Stimulated activated CD4-positive, alpha-beta T cell treated with anti-CD3 and anti-CD28 coated beads, Interleukin-1b, Interleukin-23, amount 100 ng/mL, for 48 hours (primary cell): Measurements from ENCODE around the gene AGPAT3.

Experiments
- DNase-seq: peaks from one replicate; pipeline ENCODE4 v3.0.0-alpha.2; 2020

Gene AGPAT3

GRCh38 chr21:43925609-43926008 lies 60.6 kb downstream of the AGPAT3 start:
- no peak for DNase-seq

- no peak for DNase-seq
Observed at GRCh38 chr21:43926196-43926595, 61.2 kb downstream of the AGPAT3 start.

DNA sequence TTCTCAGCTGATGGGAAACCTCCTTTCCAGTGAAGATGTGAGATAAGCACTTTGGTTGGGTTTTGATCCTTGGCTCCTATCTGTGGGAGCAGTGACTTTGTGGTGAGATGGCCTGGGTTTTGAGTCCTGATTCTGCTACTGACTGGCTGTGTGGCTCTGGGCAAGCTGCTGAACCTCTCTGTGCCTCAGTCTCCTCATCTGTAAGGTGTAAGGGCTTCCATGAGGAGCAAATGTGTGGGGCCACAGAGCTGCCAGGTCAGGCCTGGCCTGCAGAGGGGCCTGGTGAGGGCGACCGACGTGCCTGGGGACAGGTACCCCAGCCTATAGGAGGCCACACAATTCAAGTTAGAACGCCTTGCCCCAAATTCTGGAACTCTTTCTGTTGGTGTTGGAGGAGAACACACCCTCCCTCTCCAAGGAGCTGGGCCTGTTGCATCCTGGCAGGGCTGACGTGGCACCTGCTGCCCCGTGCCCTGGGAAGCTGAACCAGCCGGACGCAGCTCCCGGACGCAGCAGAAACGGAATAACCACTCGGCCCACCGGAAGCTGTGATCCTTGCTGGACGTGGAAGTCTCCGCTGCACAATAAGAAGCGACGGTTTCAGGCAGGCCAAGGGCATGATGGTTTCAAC lies 62.7 kb downstream of the AGPAT3 start:
- no peak for DNase-seq

DNA sequence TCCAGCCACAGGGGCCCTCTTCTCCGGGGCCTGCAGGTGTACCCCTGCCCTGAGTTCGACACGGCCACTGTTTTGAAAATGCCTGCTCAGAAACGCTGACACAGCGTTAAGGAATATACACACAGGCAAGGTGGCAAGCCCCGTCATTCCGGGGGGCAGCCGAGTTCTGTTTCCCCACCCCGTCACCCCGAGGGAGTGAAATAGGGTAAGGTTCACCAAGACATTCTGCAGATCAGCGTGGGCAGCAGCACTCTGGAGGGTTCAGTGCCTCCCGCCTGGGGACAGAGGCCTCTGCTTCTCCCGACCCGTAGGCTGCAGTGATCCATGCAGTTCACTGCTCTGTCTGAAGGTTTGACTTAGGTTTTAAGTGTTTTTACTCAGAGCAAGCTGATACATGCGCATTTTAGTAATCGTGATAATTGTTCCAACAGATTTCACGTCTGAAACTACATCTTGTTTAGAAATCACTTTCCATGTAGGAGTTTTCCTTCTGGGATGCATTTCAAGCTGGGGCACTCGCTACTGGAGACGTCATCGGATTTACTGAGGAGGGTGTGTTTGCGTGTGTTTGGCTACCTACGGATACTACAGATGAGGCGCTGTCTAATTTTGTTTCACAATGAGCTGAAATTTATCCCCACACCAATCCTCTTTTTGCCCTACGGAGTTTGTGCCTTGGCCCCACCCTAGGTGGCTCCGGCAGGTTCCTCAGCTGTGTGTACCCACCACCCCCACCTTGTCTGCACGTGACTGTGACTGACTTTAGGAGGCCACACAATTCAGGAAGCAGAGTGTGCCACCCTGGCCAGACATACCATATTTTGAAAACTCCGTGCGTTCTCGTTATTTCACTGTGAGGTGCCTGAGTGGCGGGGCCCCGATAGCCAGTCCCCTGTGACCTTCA lies 63.5 kb downstream of the AGPAT3 start:
- no peak for DNase-seq

DNA sequence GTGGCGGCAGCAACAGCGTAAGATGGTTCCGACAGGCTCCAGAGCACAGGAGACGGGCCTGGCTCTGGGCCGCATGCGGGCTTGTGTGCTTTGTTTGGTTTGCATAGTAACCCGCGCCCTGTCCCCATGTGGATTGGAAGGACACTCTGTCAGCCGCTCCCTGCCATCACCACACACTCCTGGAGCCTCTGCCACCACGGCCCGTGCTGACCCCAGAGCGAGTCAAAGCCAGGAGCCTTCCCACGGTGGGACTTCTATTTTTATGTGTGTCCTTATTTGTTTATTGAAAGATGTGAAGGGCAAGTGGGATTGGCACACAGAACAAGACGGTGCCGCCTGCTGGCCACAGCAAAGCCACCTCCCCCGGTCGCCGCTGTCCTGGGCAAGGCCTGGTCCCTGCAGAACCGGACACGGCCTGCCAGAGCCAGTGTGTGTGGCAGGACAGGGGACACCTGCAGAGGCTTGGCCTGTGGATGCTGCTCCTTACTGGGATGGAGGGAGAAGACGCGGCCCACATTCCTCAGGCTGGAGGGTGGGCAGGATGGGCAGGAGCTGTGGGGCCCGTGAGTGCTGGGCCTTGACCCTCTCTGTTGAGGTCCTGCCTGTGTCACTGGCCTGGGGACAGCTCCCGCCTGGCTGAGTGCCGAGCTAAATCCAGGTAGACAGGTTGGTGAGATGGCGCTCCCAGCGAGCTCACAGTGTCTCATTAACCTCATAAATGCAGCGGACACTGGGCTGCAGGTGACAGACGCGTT lies 64.4 kb downstream of the AGPAT3 start:
- no peak for DNase-seq

DNA sequence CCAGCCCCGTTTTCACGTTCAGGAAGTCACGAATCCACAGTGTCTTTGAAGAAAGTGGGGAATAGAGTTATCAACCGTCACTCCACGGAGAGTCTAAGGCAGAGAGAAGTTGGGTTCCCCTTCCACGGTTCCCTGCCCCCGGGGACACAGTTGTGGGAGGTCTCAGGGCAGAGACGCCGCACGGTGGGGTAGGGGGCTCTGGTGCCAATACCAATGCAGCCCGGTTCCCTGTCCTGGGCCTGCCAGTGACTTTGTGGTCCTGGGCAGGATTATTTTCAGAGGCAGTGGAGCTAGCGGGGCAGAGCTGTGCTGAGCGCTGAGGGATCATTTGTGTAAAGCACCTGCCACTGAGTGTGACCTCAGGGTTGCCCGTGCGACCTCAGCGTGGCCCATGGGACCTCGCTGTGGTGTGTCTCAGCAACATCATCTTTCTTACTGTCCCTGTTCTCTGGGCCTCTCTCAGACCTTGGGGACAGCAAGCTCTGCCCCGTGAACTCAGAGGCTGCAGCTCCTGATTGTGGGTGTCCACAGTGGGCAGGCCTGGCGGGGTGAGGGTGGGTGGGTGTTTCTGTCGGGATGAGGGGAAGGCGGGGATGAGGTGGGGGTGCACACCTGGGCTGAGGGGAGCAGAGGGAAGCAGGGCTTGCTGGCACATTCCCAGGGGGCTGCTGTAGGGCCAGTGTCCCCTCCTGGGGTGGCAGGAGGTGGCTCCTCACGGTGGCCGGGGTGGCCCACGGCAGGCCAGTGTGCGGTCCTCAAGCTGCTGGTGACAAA lies 65.2 kb downstream of the AGPAT3 start:
- DNase-seq = no peak

GRCh38 chr21:43930848-43931375 lies 65.9 kb downstream of the AGPAT3 start:
- no peak for DNase-seq

DNA sequence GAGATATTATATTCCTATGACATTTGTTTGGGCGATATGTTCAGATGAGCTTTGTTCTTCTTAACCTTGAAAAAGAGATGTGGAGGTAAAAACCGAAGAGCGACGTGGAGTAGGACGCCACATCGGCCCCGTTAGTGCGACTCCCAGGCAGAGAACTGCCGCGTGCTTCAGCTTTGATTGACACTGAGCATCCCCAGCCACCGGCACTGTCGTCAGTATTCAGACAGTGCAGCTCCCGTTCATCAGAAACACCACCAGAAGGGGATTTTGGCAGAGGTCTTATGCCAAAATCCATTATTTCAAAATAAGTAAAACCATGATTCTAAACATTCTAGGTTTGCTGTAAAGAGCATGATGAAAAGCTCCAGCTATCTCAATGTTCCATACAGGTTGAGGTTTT lies 66.5 kb downstream of the AGPAT3 start:
- no peak for DNase-seq

GRCh38 chr21:43932005-43932404 lies 67.0 kb downstream of the AGPAT3 start:
- no peak for DNase-seq

DNA sequence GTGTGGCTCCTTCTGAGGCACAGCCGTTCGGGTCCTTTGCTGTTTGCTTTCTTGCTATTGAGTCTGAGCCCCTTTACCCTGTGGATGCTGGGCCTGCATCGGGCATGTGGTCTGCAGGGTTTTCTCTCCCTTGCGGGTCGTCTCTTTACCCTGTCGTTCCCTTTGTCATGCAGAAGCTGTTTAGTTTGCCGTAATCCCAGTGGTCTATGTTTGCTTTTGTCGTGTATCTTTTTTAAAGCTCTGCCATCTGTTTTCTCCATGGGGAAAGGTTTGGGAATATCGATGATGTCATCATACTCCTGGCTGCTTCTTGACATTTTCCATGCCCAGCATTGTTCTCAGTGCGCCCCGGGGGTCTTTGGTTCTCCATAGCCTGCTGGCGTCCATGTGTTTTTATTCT lies 68.2 kb downstream of the AGPAT3 start:
- no peak for DNase-seq

- DNase-seq = no peak
Observed at GRCh38 chr21:43933680-43934079, 68.7 kb downstream of the AGPAT3 start.

- DNase-seq = no peak
Observed at GRCh38 chr21:43934116-43934515, 69.1 kb downstream of the AGPAT3 start.

- no peak for DNase-seq
Observed at GRCh38 chr21:43934716-43935705, 70.0 kb downstream of the AGPAT3 start.

DNA sequence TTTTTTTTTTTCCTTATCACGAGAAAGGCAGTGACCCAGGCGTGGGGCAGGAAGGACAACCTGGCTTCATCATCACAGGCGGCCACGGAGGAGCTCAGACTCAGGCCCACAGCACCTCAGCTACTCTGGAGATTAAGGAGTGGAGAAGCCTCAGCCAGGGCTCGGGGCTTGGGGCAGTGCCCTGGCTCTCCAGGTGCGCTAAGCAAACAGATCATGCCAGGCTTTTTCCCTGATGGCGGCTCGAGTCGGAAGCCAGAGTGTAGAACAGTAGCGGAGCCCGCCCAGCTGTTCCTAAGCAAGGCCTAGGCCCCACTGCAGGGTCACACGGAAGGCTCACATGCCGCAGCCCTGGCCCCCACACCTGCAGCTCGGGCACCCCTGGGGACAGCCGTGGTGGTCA lies 70.7 kb downstream of the AGPAT3 start:
- no peak for DNase-seq

DNA sequence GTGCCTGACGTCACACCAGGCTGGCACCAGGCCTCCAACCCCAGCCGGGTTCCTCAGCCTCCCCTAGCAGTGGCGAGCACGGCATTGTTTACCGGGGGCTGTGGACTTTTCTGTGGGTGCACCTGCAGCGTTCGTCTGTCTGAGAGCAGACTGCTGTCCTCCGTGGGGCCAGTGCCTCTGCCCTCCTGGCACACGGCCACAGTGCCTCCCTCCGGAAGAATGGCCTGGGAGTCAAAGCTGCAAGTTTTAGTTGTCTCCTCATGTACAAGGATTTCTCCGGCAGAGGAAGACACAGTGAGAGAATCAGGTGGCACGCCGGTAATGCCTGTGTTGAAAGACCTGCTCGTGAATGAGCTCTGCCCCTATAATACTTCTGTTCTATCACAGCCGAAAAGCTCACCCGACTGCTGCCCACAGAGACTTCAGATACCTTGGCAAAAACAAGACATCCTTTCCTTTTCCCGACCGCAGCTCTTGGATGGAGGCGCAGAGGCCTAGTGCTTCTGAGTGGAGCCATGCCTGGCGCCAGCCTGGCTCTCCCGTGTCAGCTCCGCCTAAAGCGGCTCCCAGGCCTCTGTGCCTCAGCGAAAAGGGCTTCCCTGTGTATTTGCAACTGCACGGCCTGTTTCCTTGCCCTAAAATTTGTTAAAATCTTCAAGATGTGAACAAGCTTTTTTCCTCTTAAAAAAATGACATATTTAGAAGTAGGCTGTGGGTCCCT lies 71.4 kb downstream of the AGPAT3 start:
- no peak for DNase-seq

GRCh38 chr21:43937051-43937832 lies 72.2 kb downstream of the AGPAT3 start:
- DNase-seq = no peak

DNA sequence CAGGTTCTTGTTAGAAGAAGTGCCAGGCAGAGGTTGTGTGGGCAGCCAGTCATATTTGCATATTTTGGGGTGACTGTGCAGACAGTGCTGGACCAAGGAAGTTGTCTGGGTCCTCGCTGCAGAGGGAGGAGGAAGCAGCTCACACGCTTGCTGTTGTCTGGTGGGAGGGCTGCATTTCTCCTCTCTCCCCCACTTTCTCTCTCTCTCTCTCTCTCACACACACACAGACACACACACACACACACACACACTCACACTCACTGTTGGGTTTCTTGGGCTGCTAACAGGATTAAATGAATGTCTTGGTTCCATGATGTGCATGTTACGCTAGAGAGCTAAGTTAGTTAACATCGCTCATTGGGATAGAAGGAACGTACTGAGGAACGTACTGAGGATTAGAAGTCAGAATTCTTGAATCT lies 72.9 kb downstream of the AGPAT3 start:
- DNase-seq = peak; percentile 26

DNA sequence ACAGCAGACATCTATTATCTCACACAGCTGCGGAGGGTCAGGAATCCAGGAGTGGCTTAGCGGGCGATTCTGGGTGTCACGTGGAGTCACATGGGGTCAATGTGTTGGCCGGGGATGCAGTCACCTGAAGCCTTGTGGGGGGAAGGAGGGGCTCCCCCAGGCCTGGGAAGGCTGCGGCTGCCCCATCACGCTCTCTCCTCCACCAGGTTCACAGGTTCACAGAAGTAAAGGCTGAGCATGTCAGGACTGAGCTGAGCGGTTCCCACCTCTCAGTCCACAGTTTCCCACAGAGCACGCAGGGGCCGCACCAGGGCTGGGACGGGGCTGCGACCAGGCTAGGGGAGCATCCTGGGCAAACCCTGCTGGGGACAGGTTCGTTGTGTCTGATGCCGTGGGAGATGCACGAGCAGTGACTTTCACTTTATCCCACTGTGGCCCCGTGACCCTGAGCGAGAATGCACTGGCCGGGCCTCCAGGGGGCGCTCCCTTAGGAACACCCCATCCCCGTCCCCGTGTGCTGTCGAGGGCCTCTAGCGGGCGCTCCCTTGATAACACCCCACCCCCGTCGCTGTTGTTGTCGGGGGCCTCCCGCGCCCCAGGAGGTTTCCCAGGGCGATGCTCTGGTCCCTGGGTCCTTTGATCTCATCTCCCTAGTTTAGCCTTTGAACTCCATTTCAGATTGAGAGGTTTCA lies 73.9 kb downstream of the AGPAT3 start:
- peak; percentile 88 for DNase-seq
